ENCODE data around the gene RETREG1.

RETREG1 gene

DNA sequence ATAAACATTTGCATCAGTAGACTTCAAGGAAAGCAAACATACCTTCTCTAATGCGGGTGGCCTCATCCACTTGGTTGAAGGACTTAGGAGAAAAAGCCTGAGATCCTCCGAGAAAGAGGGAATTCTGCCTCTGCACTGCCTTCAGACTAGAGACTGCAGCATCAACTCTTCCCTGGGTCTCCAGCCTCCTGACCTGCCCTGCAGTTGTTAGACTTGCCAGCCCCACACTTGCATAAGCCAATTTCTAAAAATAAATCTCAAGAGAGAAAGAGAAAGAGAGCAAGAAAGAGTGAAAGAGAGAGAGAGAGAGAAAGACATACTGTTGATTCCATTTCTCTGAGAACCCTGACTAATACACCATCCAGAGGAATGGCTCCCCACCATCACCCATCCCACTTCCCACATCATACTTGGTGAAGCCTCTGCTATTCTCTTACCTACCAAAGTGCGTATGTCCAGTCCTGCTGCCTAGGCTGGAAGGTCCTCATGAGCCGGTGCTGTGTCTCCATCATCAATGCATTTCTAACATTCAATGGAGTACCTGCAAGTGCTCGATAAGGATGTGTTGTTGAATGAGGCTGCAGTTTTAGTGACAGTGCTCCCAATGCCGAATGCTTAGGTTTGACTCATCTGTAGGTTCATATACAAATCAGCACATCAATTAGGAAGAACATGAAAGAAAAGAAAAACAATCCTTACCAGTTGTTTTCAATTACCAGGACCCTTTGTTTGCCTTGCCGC lies 186.3 kb downstream of the RETREG1 start:
- H3F3A ChIP-seq (ENCODE audit: insufficient read depth, low read length): no peaks in the 10 kb centered on the region
- no peak overlapping the region for H3K9ac ChIP-seq (ENCODE audit: low read length)
- no peaks in the 10 kb centered on the region for H3K27me3 ChIP-seq (ENCODE audit: insufficient read depth, low read length)
- no peak overlapping the region for H3K27ac ChIP-seq (ENCODE audit: low read depth, low read length, poor library complexity, severe bottlenecking)
- no peaks in the 10 kb centered on the region for H3K79me2 ChIP-seq (ENCODE audit: insufficient read depth, low read length)
- no peaks in the 10 kb centered on the region for H4K20me1 ChIP-seq (ENCODE audit: insufficient read depth, low read length)
- no peak overlapping the region for H3K4me2 ChIP-seq (ENCODE audit: low read length)
- H3K9me3 ChIP-seq (ENCODE audit: low read length): no peaks in the 10 kb centered on the region
- no peaks in the 10 kb centered on the region for H3K36me3 ChIP-seq (ENCODE audit: insufficient read depth, low read length)
- no peaks in the 10 kb centered on the region for H3K4me1 ChIP-seq (ENCODE audit: insufficient read depth, low read length, severe bottlenecking)
- TF ChIP-seq EZH2 (IDR thresholded peaks at IDR 0.05; ENCODE audit: borderline replicate concordance, low read length) (no peak), CTCF (IDR thresholded peaks at IDR 0.05; ENCODE audit: low read length) (no peak)
- no peak overlapping the region for H2AFZ ChIP-seq (ENCODE audit: low read length)
- H3K4me3 ChIP-seq (ENCODE audit: low read depth, low read length, poor library complexity, severe bottlenecking): no peak overlapping the region
- H3K9me2 ChIP-seq (ENCODE audit: low read depth, low read length): no peaks in the 10 kb centered on the region

- TF ChIP-seq CTCF (IDR thresholded peaks at IDR 0.05; ENCODE audit: low read length) (no peak), EZH2 (IDR thresholded peaks at IDR 0.05; ENCODE audit: borderline replicate concordance, low read length) (no peak)
- no peaks in the 10 kb centered on the region for H3K9me2 ChIP-seq (ENCODE audit: low read depth, low read length)
- H3K4me2 ChIP-seq (ENCODE audit: low read length): no peak overlapping the region
- no peaks in the 10 kb centered on the region for H3K79me2 ChIP-seq (ENCODE audit: insufficient read depth, low read length)
- H3K27me3 ChIP-seq (ENCODE audit: insufficient read depth, low read length): no peaks in the 10 kb centered on the region
- no peak overlapping the region for H3K9ac ChIP-seq (ENCODE audit: low read length)
- H3K27ac ChIP-seq (ENCODE audit: low read depth, low read length, poor library complexity, severe bottlenecking): no peak overlapping the region
- H4K20me1 ChIP-seq (ENCODE audit: insufficient read depth, low read length): no peaks in the 10 kb centered on the region
- no peaks in the 10 kb centered on the region for H3K9me3 ChIP-seq (ENCODE audit: low read length)
- H3K36me3 ChIP-seq (ENCODE audit: insufficient read depth, low read length): no peaks in the 10 kb centered on the region
- no peaks in the 10 kb centered on the region for H3F3A ChIP-seq (ENCODE audit: insufficient read depth, low read length)
- no peak overlapping the region for H2AFZ ChIP-seq (ENCODE audit: low read length)
- H3K4me3 ChIP-seq (ENCODE audit: low read depth, low read length, poor library complexity, severe bottlenecking): no peak overlapping the region
- no peaks in the 10 kb centered on the region for H3K4me1 ChIP-seq (ENCODE audit: insufficient read depth, low read length, severe bottlenecking)
Observed at GRCh38 chr5:16428359-16428758, 188.4 kb downstream of the RETREG1 start.

GRCh38 chr5:16427587-16427986 lies 189.2 kb downstream of the RETREG1 start:
- no peaks in the 10 kb centered on the region for H3K4me1 ChIP-seq (ENCODE audit: insufficient read depth, low read length, severe bottlenecking)
- no peak overlapping the region for H2AFZ ChIP-seq (ENCODE audit: low read length)
- no peaks in the 10 kb centered on the region for H3K9me3 ChIP-seq (ENCODE audit: low read length)
- no peak overlapping the region for H3K9ac ChIP-seq (ENCODE audit: low read length)
- no peak overlapping the region for H3K27ac ChIP-seq (ENCODE audit: low read depth, low read length, poor library complexity, severe bottlenecking)
- no peaks in the 10 kb centered on the region for H3K27me3 ChIP-seq (ENCODE audit: insufficient read depth, low read length)
- H3K9me2 ChIP-seq (ENCODE audit: low read depth, low read length): no peaks in the 10 kb centered on the region
- H4K20me1 ChIP-seq (ENCODE audit: insufficient read depth, low read length): no peaks in the 10 kb centered on the region
- H3K79me2 ChIP-seq (ENCODE audit: insufficient read depth, low read length): no peaks in the 10 kb centered on the region
- no peak overlapping the region for H3K4me2 ChIP-seq (ENCODE audit: low read length)
- no peak overlapping the region for H3K4me3 ChIP-seq (ENCODE audit: low read depth, low read length, poor library complexity, severe bottlenecking)
- H3F3A ChIP-seq (ENCODE audit: insufficient read depth, low read length): no peaks in the 10 kb centered on the region
- no peak for TF ChIP-seq EZH2 (IDR thresholded peaks at IDR 0.05; ENCODE audit: borderline replicate concordance, low read length)
- no peak for TF ChIP-seq CTCF (IDR thresholded peaks at IDR 0.05; ENCODE audit: low read length)
- no peaks in the 10 kb centered on the region for H3K36me3 ChIP-seq (ENCODE audit: insufficient read depth, low read length)
